Measurements from ENCODE around the gene ALDH1A1.

DNA sequence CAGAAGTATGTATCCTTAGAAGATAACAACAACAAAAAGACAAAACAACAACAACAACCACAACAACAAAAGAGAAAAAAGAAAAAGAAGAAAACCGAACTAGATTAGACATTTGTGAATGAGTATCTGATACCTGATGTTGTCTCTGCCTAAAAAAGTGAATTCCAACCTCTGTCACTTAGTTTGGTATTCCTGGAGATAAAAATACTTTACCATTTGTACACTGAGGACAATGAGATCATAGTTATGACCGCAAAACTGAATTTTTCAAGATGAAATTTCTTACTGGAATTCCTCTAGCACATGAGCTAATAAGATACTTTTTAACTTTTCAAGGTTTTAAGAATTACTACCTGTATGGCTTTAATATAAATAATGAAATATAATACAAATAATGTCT is 54.5 kb downstream of the ALDH1A1 start:
- no peak for TF ChIP-seq CTCF (IDR thresholded peaks at IDR 0.05)
- no peak for TF ChIP-seq POLR2A (IDR thresholded peaks at IDR 0.05)

Measured in Peyer's patch (tissue), 4 donors.